22Rv1 (cell line): ENCODE measurements around the gene RANBP17.

Experiments used
- CTCF ChIP-seq: fragments of 450-650 bp; IDR thresholded peaks from 2 replicates; pipeline ENCODE4 v1.5.1; 2017; ENCODE audit warnings: mild to moderate bottlenecking
- ZFX ChIP-seq: fragments of 450-650 bp; IDR thresholded peaks from 2 replicates; pipeline ENCODE4 v1.6.1; 2017; ENCODE audit warnings: antibody characterized with exemption, borderline replicate concordance

GRCh38 chr5:170860818-170861666, 776 bp upstream of the RANBP17 start:
- no peak for TF ChIP-seq CTCF
- TF ChIP-seq ZFX, result no peak
